Tracheal epithelial cell (primary cell): ENCODE data around the gene NINJ2. TPM values are rescaled to one million over a fixed set of nuclear protein-coding genes. Genes with fewer than 3 reads are reported as not detected.

Source experiments
- total RNA-seq: library from RNA; depleted of rRNA; stranded (reverse); fragments of >200 nt; gene quantifications from 2 replicates; pipeline ENCODE4 v1.2.1, GENCODE V29; 2014

Gene NINJ2, protein sequence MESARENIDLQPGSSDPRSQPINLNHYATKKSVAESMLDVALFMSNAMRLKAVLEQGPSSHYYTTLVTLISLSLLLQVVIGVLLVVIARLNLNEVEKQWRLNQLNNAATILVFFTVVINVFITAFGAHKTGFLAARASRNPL
- total RNA-seq: 0.48 and 1.3 TPM in 2 replicates

DNA sequence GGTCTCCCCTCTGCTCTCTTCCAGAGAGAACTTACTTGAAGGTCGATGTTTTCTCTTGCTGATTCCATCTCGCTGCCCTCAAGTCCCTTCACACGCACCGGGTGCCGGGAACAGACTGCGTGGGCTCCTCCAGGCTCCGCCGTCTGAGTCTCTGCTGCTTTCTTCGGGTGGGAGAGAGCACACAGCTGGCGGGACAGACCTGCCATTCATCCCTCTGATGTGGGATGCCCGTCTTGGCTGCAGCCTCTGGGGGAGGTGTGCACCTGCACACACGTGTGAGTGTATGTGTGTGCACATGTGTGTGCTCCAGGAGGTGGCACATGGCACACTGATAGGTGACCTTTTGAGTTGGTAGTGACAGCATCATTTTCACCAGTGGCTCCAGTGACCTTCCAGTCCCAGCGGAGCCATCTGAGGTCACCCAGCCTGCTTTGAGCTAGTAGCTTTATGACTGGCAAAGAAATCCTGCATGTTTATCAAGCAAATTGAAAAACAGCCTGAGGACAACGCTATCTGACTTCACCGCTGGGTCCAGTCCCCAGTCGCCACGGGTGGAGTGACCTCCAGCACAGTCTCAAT, at the start of gene NINJ2:
Gene NINJ2, minus strand, starts transcription at position 153 of the 579 bp plus-strand sequence. Its CDS starts 85 bp downstream, at position 68.

Other genes with a start within 250 kb of the NINJ2 start
- gene B4GALNT3, start 203.5 kb downstream of the NINJ2 start, total RNA-seq: 5.5 and 10.6 TPM in 2 replicates
- 72.8 and 99.3 TPM in 2 replicates for gene WNK1, start 89.1 kb upstream of the NINJ2 start, total RNA-seq